Rectal smooth muscle tissue (tissue), 1 donor: ENCODE results near the gene CERS1.
"Not testable (repeated sequence)": the region's sequence is repeated elsewhere in the genome, so short reads cannot be mapped to it uniquely, and the experiment has no call there.

Experiments
- H3K27ac ChIP-seq: one replicate; pipeline ENCODE4 v1.7.0; 2013; ENCODE audit warnings: low read depth, low read length, inconsistent platforms
- H3K27me3 ChIP-seq: one replicate; pipeline ENCODE4 v1.7.0; 2013; ENCODE audit warnings: low read length; ENCODE audit not compliant: control insufficient read depth, insufficient read depth
- H3K36me3 ChIP-seq: one replicate; pipeline ENCODE4 v1.7.0; 2013; ENCODE audit warnings: low read length; ENCODE audit not compliant: control insufficient read depth, insufficient read depth
- H3K4me1 ChIP-seq: one replicate; pipeline ENCODE4 v1.7.0; 2013; ENCODE audit warnings: low read length; ENCODE audit not compliant: control insufficient read depth, insufficient read depth
- H3K4me3 ChIP-seq: one replicate; pipeline ENCODE4 v1.7.0; 2013; ENCODE audit warnings: low read length
- H3K9ac ChIP-seq: one replicate; pipeline ENCODE4 v1.7.0; 2013; ENCODE audit warnings: low read length

CERS1 gene

DNA sequence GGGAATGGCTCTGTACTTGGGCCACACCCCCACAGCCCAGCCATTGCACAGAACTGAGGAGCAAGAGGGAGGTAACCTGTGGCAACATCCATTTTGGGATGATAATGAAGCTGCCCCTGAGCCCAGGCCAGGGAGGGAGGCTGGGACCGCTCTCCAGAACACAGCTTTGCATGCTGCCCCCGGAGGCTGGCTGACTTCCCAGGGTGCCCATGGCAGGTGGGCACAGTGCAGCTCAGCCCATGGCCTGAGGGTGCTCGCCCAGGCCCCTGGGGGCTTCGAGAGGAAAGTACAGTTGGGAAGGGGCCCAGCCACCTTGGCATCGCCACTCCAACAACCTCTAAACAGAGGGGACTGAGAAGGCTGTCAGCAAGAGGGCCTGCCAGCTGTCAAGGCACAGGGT lies 17.5 kb upstream of the CERS1 start:
- Histone ChIP-seq H3K27ac (no peak overlapping the region), H3K27me3 (no peaks in the 10 kb centered on the region), H3K4me3 (no peak overlapping the region), H3K4me1 (peaks cover 1% of the 10 kb centered on the region), H3K9ac (no peak overlapping the region), H3K36me3 (peaks cover 13% of the 10 kb centered on the region)

DNA sequence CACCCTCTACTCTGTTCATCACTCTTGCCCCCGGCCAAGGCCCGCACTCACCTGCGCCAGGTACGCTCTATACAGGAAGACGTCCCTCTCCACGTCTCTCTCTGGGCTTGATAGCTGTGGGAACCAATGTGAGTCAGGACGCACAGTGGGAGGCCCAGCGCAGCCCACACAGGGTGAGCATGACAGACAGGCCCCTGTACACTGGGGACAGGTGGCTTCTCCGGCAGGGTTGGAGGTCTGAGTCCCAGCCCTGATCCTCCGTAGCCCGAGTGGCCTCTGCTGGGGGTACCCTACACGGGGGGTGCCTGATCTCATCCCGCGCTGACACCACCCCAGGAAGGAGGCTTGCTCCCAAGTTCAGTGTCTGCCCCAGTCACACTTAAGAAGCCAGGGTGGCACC lies 17.0 kb upstream of the CERS1 start:
- Histone ChIP-seq H3K27ac (no peak overlapping the region), H3K9ac (no peak overlapping the region), H3K36me3 (peaks cover 13% of the 10 kb centered on the region), H3K4me3 (no peak overlapping the region), H3K27me3 (no peaks in the 10 kb centered on the region), H3K4me1 (no peaks in the 10 kb centered on the region)

DNA sequence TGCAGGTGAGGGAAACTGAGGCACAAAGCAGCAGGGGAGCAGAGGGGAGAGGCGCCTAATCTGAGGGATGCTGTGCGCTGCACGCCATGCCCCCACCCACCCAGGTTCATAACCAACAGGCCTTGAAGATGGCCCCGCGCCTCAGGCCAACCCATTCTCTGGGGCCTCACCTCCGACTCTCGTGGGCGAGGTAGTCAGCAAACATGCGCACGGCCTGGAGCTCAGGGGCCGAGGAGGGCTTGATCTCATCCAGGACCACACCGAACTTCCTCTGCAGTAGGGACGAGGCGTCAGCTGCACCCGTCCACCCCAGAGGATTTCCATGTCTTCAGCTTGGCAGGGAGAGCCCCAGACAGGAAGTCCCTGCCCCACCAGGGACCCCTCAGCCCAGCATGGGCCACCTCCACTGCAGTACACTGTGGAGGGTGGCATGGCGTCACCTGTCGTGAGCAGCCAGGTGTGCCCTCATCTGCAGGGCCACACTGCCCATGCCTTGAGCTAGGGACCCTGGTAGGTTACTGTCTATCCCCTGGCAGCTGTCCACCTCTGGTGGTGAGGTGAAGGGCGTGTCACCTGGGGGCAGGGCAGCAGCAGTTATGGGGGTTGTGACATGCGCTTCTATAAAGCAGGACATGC lies 15.0 kb upstream of the CERS1 start:
- Histone ChIP-seq H3K9ac (no peak overlapping the region), H3K4me3 (no peak overlapping the region), H3K27ac (no peak overlapping the region), H3K27me3 (no peaks in the 10 kb centered on the region), H3K36me3 (peaks cover 18% of the 10 kb centered on the region), H3K4me1 (no peaks in the 10 kb centered on the region)

DNA sequence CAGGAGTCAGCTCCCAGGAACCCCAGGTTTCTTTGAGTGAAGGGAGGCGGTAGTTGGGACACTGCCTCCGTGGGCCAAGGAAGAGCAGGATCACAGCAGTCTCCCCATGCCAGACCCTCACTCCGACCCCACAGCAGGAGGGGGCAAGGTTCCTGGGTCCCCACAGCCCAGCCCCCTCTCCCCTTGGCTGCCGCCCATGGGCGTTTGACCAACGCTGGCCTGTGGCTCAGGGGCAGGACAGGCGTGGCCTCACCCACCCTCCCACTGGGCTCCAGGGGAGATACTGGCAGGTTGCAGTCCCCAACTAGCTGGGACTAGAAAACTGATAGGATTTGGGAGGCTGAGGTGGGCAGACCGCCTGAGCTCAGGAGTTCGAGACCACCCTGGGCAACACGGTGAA lies 14.1 kb upstream of the CERS1 start:
- H3K27ac ChIP-seq, result no peak overlapping the region
- H3K36me3 ChIP-seq, result peaks cover 18% of the 10 kb centered on the region
- no peaks in the 10 kb centered on the region for H3K27me3 ChIP-seq
- no peak overlapping the region for H3K9ac ChIP-seq
- H3K4me3 ChIP-seq, result no peak overlapping the region
- no peaks in the 10 kb centered on the region for H3K4me1 ChIP-seq

DNA sequence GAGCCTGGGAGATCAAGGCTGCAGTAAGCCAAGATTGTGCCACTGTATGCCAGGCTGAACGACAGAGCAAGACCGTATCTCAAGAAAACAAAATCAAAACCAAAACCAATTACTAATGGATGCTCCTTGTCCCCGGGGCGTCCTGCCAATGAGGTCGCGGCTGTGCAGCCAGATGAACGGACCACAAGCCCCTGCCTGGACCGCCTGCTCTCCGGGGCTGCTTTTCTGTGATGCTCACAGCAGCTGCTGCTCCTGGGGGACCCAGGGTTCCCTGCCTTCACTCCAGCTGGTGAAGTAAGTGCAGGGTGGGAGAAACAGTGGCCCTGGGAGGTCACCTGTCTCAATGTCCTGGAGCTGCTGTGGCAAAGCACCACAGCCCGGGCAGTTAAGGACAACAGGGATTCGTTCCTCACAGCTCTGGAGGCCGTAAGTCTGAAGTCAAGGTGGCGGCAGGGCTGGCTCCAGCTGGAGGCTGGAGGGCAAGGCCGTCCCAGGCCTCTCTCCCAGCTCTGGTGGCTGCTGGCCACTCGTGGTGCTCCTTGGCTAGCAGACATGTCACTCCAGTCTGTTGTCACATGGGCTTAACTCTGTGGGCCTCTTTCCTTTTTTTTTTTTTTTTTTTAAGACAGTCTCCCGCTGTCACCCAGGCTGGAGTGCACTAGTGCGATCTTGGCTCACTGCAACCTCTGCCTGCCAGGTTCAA lies 13.1 kb upstream of the CERS1 start:
- H3K36me3 ChIP-seq, result peaks cover 22% of the 10 kb centered on the region
- no peaks in the 10 kb centered on the region for H3K27me3 ChIP-seq
- H3K4me1 ChIP-seq, result no peaks in the 10 kb centered on the region
- H3K27ac ChIP-seq, result no peak overlapping the region
- no peak overlapping the region for H3K4me3 ChIP-seq
- no peak overlapping the region for H3K9ac ChIP-seq

DNA sequence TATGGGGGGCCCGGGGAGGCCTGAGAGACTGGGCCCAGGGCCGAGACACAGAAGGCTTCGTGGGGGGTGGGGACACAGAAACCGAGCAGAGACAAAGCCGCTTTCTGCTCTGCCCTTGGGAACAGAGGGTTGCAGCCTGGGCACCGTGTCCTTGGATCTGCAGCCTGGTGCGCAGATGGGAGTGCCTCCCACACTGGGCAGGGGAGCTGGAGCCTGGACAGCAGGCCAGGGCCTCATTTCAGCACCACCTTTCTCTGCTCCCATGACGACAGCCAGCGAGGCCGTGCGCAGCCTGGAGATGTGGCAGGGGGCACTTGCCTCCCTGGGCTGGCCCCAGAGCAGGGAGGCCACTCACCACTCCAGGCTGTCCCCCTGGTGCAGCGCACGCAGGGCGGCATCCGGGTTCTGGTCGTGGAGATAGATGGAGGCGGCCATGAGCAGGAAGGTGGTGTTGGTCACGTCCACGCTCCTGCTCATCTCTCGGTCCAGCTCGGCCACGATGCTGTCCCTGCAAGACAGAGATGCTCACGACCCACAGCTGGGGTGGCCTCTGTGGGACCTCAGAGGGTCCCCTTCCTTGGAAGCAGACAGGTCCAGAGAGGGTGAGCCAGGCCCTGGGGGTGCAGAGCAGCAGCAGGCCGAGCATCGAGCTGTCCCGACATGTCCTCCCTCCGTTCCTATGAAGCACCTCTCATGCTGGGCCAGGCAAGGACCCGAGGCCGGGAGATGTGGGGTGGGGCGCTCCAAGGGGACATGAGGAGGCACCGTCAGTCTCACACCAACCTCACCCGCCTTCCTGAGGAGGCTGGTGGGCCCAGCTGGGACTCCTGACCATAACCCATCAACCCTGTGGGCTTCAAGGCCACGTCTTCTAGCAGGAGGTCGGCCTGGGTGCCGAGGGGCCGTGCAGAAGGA lies 10.9 kb upstream of the CERS1 start:
- Histone ChIP-seq H3K36me3 (peaks cover 13% of the 10 kb centered on the region), H3K9ac (no peak overlapping the region), H3K27ac (no peak overlapping the region), H3K4me1 (no peaks in the 10 kb centered on the region), H3K4me3 (no peak overlapping the region), H3K27me3 (no peaks in the 10 kb centered on the region)

DNA sequence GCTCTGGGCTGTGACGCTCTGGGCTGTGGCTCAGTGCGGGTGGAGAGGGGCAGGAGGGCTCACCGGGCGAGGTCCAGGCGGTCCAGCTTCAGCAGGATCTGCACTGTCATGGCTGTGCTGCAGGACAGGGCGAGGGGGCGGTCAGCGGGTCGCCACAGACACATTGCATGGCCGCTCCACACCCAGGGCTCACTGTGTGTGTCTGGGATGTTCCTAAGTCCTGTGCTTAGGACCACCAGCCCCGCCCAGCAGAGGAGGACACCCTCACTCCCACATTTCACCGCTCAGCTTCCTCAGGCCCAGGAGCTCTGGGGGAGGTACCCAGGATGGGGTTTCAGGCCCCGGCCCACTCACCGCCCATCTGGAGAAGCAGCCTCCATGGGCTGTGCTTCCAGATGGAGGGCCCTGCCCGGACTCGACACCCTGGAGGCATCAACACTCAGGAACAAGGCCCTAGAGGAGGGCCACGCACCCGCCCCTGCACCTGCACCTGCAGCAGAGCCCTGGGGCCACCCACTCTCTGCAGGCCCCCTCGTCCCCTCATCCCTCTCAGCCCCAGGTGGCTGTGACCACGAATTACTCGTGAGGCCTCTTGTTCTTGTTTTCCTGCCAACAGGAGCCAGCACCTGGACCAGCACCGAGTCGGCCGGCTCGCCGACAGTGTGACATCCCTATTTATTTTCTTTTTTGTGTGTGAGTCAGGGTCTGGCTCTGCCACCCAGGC lies 9.7 kb upstream of the CERS1 start:
- no peaks in the 10 kb centered on the region for H3K27me3 ChIP-seq
- H3K27ac ChIP-seq, result no peak overlapping the region
- H3K36me3 ChIP-seq, result peaks cover 17% of the 10 kb centered on the region
- H3K4me3 ChIP-seq, result no peak overlapping the region
- no peak overlapping the region for H3K9ac ChIP-seq
- H3K4me1 ChIP-seq, result no peaks in the 10 kb centered on the region

DNA sequence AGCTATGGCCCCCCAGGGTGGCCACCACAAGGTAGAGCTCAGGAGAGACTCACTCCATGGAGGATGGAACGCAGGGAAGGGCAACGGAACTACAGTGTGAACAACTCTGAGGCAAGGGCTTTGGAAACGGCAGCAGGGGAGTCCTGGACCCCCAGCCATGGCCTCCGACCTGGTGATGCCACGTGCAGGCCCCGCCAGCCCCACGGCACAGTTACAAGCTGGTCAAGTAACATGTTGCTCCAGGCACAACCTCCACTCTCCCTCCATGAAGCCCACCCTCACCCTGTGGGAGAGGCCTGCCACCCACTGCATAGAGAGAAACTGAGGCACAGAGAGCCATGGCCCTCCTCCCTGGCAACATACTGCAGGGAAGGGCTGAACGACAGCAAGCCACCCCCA lies 9.1 kb upstream of the CERS1 start:
- H3K4me3 ChIP-seq, result no peak overlapping the region
- peaks cover 19% of the 10 kb centered on the region for H3K36me3 ChIP-seq
- no peaks in the 10 kb centered on the region for H3K27me3 ChIP-seq
- H3K27ac ChIP-seq, result no peak overlapping the region
- H3K4me1 ChIP-seq, result no peaks in the 10 kb centered on the region
- H3K9ac ChIP-seq, result no peak overlapping the region

DNA sequence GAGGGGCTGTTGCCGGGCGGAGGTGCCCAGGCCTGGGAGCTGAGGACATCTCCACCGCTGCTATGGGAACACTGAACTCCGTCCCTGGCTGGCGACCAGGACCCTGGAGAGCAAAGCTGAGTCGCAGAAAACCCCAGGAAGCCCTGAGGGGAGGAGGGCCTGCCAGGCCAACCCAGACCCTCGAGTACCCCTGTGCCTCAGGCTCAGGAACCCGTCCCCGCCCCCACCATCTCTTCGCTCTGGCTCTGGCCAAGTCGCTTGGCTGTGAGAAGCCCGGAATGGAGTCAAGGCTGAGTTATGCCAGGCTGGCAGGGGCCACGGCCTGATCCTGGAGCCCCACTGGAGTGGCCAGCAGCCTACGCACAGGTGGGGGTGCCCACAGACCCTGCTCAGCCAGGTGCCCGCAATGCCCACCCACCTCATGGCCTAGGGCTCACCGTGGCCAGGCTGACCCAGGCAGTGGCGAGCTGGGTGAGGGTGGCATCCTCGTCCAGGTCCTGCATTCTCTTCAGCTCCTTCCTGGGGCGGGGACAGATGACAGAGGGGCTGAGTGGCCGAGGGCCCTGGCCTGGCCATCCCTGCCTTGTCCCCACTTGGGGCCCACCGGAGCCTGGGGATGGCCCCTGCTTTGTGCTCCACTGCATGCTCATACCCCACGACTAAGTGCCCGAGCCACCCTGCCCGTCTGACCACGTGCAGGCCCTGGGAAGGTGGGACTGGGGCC lies 8.5 kb upstream of the CERS1 start:
- no peak overlapping the region for H3K27ac ChIP-seq
- H3K9ac ChIP-seq, result no peak overlapping the region
- peaks cover 22% of the 10 kb centered on the region for H3K36me3 ChIP-seq
- no peak overlapping the region for H3K4me3 ChIP-seq
- H3K27me3 ChIP-seq, result no peaks in the 10 kb centered on the region
- H3K4me1 ChIP-seq, result no peaks in the 10 kb centered on the region

DNA sequence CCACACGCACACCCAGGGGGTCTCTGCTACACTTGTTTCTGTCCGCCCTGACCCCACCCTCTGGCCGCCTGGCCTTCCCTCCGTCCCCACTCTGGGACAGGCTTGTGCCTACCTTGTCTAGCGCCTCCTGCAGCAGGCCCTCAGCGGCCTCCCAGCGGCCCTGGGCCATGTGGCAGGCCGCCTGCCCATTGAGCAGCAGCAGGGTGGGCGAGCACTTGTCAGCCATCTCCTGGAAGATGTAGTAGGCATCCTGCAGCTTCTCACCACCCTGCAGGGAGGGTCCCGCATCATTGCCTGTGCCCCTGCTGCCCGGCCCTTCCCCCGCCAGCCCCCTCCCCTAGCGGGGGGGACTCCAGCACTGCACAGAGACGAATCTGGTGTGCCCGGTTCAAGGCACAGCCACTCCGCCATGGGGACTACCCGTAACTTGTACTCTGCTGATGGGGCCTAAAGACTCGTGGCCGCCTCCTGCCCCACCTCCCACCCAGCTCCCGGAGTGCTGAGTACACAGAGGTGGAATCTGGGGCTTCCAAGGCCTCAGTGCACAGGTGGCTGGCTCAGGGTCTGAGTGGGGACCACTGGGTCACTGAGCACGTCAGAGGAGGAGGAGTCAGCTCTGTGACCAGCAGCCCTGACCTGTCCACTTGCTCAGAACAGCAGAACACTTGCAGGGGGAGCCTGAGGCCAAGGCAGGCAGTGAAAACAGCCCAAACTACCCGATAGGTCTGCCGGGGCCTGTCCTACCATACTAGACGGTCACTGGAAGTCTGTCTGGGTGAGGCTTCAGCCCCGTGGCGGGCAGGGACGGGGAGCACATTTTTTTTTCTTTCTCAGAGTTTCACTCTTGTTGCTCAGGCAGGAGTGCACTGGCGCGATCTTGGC lies 7.4 kb upstream of the CERS1 start:
- no peak overlapping the region for H3K27ac ChIP-seq
- H3K27me3 ChIP-seq, result no peaks in the 10 kb centered on the region
- no peak overlapping the region for H3K9ac ChIP-seq
- peaks cover 23% of the 10 kb centered on the region for H3K36me3 ChIP-seq
- H3K4me3 ChIP-seq, result no peak overlapping the region
- no peaks in the 10 kb centered on the region for H3K4me1 ChIP-seq

DNA sequence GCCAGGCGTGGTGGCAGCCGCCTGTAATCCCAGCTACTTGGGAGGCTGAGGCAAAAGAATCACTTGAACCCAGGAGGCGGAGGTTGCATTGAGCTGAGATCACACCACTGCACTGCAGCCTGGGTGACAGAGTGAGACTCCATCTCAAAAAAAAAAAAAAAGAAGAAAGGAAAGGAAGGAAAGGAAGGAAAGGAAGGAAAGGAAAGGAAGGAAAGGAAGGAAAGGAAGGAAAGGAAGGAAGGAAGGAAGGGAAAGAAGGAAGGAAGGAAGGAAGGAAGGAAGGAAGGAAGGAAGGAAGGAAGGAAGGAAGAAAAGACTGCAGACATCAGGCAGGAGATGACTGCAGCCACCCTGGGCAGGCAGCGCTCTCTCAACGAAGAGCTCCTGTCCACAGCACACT lies 6.6 kb upstream of the CERS1 start:
- peaks cover 23% of the 10 kb centered on the region for H3K36me3 ChIP-seq
- H3K27ac ChIP-seq, H3K4me1 ChIP-seq, H3K27me3 ChIP-seq, H3K9ac ChIP-seq, H3K4me3 ChIP-seq: not testable (repeated sequence)
